HG03039 (cell line): ENCODE data around the gene OR4K14.
"Not testable (repeated sequence)": the region's sequence is repeated elsewhere in the genome, so short reads cannot be mapped to it uniquely, and the experiment has no call there.

Experiments
- ATAC-seq: cut with Tn5 transposase; IDR thresholded peaks from one replicate; pipeline ENCODE4 v1.9.1; 2021; ENCODE audit warnings: mild to moderate bottlenecking, moderate library complexity; ENCODE audit not compliant: unreplicated experiment

The OR4K14 gene

GRCh38 chr14:20019257-20019865 lies at the start of gene OR4K14:
Gene OR4K14 (minus strand): TSS chr14:20019307. CDS start chr14:20015193, 4,114 bp downstream.
- ATAC-seq = no peak

GRCh38 chr14:20059745-20060144 lies 40.6 kb upstream of the OR4K14 start, which contains the start of gene OR4L1:
Gene OR4L1 (plus strand): TSS chr14:20060045. CDS start chr14:20060045, 0 bp downstream.
- no peak for ATAC-seq

GRCh38 chr14:20048202-20048601 lies 29.1 kb upstream of the OR4K14 start:
- ATAC-seq = no peak

GRCh38 chr14:20044243-20044642 lies 25.1 kb upstream of the OR4K14 start:
- no peak for ATAC-seq

GRCh38 chr14:20035938-20036337 lies 16.8 kb upstream of the OR4K14 start, which contains the start of gene OR4K13:
Gene OR4K13 (minus strand): TSS chr14:20036038. CDS start chr14:20034758, 1,280 bp downstream.
- no peak for ATAC-seq

GRCh38 chr14:20035449-20035848 lies 16.3 kb upstream of the OR4K14 start:
- ATAC-seq = no peak

GRCh38 chr14:20031058-20031457 lies 12.0 kb upstream of the OR4K14 start:
- ATAC-seq = no peak

- no peak for ATAC-seq
Observed at GRCh38 chr14:20008156-20008555, 11.0 kb downstream of the OR4K14 start.

GRCh38 chr14:20002319-20002718 lies 16.8 kb downstream of the OR4K14 start:
- ATAC-seq = no peak

GRCh38 chr14:20001863-20002262 lies 17.2 kb downstream of the OR4K14 start, which contains the start of gene OR4Q2:
Gene OR4Q2 (plus strand): TSS chr14:20002163.
- no peak for ATAC-seq

GRCh38 chr14:19993438-19993837 lies 25.7 kb downstream of the OR4K14 start:
- no peak for ATAC-seq

- ATAC-seq = no peak
Observed at GRCh38 chr14:19975291-19975690, 43.8 kb downstream of the OR4K14 start, which contains the start of gene OR4K15. Gene OR4K15 (plus strand): TSS chr14:19975591. CDS start chr14:19975591, 0 bp downstream.

GRCh38 chr14:19974844-19975243 lies 44.3 kb downstream of the OR4K14 start:
- ATAC-seq = no peak

- ATAC-seq = not testable (repeated sequence)
Observed at GRCh38 chr14:19969735-19970134, 49.4 kb downstream of the OR4K14 start.
